ENCODE measurements around the gene ARL11.
"Not testable (repeated sequence)": the region's sequence is repeated elsewhere in the genome, so short reads cannot be mapped to it uniquely, and the experiment has no call there.

ARL11 gene

DNA sequence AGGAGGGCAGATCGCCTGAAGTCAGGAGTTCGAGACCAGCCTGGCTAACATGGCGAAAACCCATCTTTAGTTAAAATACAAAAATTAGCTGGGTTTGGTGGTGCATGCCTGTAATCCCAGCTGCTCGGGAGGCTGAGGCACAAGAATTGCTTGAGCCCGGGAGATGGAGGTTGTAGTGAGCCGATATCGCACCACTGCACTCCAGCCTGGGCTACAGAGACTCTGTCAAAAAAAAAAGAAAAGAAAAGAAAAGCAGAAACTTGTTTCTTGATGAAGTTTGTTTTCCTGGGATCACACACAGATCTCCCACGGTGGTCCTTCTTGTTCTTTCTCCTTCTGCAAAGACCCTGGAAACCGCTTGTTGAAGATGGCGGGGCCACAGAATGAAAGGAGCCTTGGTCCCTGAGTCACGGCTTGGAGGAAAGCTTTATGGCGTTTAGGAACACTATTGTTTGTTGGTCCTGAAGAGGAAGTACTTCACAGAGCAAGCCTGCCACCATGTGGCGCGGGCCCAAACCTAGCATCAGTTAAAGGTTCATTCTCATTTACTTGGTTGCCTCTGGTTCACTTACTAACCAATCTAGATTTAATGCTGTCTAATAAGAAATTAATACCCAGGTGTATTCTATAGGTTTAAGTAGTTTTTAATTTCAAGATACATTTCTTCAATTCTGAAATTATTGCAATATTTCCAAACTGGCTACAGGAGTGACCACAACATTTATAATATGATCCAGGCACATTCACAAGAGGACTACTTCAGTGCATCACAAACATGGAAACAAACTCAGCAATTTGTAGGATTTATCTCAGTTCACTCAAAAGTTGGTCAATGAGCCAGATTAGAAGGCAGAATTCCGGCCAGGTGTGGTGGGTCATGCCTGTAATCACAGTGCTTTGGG is 21.3 kb upstream of the ARL11 start:
- DNase-seq (ENCODE audit: low read depth): peak; percentile 87
- TF ChIP-seq, protein P1, sequence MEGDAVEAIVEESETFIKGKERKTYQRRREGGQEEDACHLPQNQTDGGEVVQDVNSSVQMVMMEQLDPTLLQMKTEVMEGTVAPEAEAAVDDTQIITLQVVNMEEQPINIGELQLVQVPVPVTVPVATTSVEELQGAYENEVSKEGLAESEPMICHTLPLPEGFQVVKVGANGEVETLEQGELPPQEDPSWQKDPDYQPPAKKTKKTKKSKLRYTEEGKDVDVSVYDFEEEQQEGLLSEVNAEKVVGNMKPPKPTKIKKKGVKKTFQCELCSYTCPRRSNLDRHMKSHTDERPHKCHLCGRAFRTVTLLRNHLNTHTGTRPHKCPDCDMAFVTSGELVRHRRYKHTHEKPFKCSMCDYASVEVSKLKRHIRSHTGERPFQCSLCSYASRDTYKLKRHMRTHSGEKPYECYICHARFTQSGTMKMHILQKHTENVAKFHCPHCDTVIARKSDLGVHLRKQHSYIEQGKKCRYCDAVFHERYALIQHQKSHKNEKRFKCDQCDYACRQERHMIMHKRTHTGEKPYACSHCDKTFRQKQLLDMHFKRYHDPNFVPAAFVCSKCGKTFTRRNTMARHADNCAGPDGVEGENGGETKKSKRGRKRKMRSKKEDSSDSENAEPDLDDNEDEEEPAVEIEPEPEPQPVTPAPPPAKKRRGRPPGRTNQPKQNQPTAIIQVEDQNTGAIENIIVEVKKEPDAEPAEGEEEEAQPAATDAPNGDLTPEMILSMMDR (conservative IDR thresholded peaks at IDR 0.05; ENCODE audit: low read length): peak; percentile 83
- peak overlapping the region; percentile 49 for H3K4me3 ChIP-seq (ENCODE audit: low read length)

DNA sequence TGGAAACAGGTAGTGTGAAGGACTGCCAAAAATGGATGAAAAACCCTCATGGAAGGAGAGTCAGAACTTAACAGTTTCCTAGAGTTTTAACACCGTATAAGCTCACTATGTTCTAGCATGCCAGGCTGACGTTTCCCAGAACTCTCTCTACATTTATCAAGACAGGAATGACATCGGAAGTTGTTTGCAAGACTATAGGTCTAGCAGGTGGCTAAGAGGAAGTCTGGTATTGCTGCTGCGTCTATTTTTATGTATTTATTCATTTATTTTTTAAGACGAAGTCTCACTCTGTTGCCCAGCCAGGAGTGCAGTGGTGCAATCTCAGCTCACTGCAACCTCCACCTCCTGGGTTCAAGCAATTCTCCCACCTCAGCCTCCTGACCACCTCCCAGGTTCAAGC is 20.5 kb upstream of the ARL11 start:
- no peak overlapping the region for H3K4me3 ChIP-seq (ENCODE audit: low read length)
- TF ChIP-seq, protein P1 (conservative IDR thresholded peaks at IDR 0.05; ENCODE audit: low read length): no peak
- no peak for DNase-seq (ENCODE audit: low read depth)

GRCh38 chr13:49608651-49609331 is 19.5 kb upstream of the ARL11 start:
- no peak overlapping the region for H3K4me3 ChIP-seq (ENCODE audit: low read length)
- TF ChIP-seq, protein P1 (conservative IDR thresholded peaks at IDR 0.05; ENCODE audit: low read length): no peak
- no peak for DNase-seq (ENCODE audit: low read depth)

GRCh38 chr13:49610176-49610575 is 18.1 kb upstream of the ARL11 start:
- no peak overlapping the region for H3K4me3 ChIP-seq (ENCODE audit: low read length)
- no peak for DNase-seq (ENCODE audit: low read depth)
- TF ChIP-seq, protein P1 (conservative IDR thresholded peaks at IDR 0.05; ENCODE audit: low read length): no peak

- not testable (repeated sequence) for H3K4me3 ChIP-seq (ENCODE audit: low read length)
Measured at GRCh38 chr13:49612042-49612441, 16.3 kb upstream of the ARL11 start.

GRCh38 chr13:49615836-49616675 is 12.3 kb upstream of the ARL11 start:
- TF ChIP-seq, protein P1 (conservative IDR thresholded peaks at IDR 0.05; ENCODE audit: low read length): no peak
- no peak for DNase-seq (ENCODE audit: low read depth)
- no peak overlapping the region for H3K4me3 ChIP-seq (ENCODE audit: low read length)

More at GRCh38 chr13:49612042-49612441, 16.3 kb upstream of the ARL11 start:
- not testable (repeated sequence) for DNase-seq (ENCODE audit: low read depth)

DNA sequence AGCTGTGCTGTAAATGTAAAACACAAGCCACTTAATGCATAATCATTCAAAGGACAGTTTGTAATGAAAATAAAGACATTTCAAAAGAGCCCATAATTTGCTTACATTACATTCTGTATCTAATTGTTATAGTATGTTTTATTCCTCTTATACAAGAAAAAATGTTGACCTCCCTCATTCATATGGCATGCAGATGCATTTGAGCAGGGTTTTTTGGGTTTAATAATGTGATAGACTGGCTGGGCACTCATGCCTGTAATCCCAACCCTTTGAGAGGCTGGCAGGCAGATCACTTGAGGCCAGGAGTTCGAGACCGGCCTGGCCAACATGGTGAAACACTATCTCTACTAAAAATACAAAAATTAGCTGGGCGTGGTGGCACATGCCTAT is 11.6 kb upstream of the ARL11 start:
- peak; percentile 25 for DNase-seq (ENCODE audit: low read depth)
- H3K4me3 ChIP-seq (ENCODE audit: low read length): no peak overlapping the region
- TF ChIP-seq, protein P1 (conservative IDR thresholded peaks at IDR 0.05; ENCODE audit: low read length): no peak

All from AG10803 (cell line).